Fibroblast of skin of abdomen (primary cell): Measurements from ENCODE around the gene DTX1.
"Not testable (repeated sequence)": the region's sequence is repeated elsewhere in the genome, so short reads cannot be mapped to it uniquely, and the experiment has no call there.

ENCODE experiments used
- DNase-seq: peaks from one replicate; pipeline ENCODE4 v3.0.0-alpha.2; 2013

The DTX1 gene

DNA sequence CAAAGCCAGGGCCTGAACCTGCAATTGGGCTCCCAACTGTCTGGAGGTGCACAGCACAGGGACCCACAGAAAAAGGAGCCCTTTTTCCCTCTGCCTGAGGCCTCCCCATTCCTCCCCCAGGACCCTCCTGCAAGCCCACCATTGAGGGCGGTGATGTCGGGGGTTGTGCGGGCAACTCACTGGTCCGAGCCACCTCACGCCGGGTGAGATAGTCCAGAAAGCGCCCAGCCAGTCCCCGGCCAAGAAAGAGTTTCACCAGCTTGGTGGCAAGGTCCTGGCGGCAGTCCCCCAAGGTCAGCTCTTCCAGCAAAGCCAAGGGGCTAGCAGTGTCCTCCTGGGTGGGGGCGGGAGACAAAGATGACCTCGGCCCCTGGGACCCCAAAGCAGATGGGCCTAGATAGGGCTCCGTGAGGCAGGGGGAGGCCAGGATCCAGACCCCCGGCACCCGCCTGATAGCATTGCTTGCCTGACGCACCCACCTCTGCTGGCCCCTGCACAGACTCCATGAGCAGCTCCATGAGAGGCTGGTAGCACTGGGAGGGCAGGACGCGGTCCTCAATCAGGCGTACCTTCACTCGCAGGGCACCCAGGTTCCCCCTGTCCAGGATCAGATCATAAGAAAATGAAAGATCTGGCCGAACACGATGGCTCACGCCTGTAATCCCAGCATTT is 59.1 kb downstream of the DTX1 start:
- DNase-seq, result no peak

DNA sequence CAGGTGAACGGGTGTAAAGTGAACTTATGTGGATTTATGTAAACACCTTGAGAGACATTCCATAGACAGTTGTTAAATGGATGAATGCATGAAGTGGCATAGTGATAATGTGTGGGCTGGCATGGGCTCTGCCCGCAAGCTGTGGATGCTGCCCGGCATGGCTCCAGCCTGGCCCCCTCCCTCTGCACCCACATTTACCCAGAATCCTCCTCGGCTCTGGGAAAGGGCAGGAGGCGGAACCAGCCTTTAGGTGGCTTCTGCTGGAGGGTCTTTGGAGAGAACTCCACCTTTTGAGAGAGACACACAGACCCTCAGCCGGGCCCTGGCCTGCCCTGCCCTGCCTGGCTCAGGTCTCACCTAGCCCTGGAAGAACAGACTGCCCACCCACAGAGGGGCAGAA is 60.3 kb downstream of the DTX1 start:
- DNase-seq, result no peak

DNA sequence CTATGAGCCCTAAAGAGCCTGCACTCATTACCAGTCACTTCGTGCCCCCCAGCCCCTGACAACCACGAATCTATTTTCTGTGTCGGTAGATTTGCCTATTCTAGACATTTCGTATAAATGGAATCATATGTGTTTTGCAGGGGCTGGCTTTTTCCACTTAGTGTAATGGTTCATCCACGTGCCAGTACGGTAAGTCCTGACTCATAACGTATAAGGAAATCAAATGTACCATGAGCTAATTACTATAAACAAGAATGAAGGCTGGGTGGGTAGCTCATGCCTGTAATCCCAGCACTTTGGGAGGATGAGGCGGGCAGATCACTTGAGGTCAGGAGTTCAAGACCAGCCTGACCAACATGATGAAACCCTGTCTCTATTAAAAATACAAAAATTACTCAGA is 61.2 kb downstream of the DTX1 start:
- not testable (repeated sequence) for DNase-seq

DNA sequence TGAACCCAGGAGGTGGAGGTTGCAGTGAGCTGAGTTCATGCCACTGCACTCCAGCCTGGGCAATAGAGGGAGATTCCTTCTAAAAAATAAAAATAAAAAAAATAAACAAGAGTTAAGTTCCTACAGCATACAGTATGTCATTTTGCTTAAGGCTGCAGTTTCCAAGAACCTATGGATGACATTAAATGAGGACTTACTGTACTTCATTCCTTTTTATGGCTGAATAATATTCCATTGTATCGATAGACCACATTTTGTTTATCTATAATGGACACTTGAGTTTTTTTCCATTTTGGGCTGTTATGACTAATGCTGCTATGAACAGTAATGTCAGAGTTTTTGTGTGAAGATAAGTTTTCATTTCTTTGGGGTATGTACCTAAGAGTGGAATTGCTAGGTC is 61.6 kb downstream of the DTX1 start:
- no peak for DNase-seq

DNA sequence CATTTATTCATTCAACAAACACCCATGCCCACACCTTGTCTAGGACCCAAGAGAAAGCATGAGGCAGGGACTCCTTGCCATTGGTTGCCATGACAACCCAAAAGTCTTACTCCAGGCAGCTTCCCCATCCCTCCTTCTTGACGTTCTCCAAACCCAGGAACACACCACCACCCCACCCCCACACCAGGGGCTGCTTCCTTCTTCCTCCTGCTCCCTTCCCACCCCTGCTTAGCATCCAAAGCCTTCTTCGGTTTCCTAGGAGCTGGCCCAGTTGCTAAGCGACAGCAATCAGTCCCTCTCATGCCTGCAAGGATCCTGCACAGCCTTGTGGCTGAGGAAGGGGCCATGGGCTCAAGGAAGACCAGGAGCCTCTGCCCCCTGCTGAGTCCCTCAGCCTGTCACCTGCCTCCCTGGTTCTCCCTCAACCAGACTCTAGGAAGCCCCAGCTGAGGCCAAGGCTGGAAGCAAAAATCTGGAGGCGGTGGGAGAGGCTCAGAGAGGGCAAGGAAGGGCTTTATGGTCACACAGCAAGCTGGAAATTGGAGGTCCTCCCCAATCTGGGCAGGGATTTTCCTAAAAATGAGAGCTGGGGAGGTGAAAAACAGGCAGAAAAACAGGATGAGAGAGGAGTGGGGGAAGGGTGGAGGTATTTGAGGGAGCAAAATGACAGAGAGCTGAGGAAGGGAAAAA is 63.6 kb downstream of the DTX1 start:
- DNase-seq, result no peak

DNA sequence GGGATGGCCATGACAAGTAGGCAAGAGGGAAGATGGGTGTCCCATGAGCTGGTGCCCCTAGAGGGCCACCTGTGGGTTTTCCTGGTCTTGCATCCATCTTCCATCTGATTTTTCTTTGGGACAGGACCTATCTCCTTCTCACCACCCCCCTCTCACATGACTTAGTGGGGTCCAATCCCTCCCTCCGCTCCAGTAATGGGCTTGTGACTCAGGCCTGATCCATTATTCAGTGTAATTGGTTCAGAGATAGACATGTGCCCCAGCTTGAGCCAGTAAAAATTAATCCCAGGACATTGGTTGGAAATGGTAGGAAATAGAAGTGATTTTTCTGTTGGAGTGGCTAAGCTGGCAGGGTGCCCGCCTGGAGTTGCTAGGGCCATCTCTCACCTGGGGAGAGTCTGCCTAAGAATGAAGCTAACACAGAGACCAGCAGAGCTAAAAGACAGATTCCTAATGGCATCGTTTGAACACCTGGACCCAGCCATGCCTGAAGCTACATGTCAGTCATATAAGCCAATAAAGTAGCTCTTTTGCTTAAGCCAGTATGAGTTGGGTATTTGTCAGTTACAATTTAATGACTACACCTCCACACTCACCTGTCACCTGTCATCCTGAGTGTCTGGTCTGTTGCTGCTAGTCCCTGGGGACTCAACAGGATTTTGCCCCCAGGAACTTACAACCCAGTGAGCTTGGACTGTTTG is 64.3 kb downstream of the DTX1 start:
- no peak for DNase-seq

DNA sequence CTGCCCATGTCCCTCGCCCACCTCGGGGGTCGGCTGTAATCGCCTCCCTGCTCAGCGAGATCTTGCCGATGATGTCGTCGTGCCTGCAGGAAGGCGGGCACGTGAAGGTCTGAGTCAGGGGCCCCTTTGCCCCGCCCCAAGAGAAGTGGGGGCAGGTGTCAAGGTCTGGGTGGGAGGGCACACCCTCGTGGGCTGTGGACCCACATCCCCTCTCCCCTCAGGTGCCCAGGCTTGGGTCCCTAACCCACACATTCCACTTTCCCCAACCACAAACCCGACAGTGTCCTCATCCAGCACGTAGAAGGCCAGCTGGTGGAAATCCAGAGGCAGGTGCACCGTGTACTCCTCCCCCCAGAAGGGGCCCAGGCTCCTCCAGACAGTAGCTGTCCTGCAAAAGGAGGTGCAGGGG is 71.3 kb downstream of the DTX1 start:
- DNase-seq, result no peak

DNA sequence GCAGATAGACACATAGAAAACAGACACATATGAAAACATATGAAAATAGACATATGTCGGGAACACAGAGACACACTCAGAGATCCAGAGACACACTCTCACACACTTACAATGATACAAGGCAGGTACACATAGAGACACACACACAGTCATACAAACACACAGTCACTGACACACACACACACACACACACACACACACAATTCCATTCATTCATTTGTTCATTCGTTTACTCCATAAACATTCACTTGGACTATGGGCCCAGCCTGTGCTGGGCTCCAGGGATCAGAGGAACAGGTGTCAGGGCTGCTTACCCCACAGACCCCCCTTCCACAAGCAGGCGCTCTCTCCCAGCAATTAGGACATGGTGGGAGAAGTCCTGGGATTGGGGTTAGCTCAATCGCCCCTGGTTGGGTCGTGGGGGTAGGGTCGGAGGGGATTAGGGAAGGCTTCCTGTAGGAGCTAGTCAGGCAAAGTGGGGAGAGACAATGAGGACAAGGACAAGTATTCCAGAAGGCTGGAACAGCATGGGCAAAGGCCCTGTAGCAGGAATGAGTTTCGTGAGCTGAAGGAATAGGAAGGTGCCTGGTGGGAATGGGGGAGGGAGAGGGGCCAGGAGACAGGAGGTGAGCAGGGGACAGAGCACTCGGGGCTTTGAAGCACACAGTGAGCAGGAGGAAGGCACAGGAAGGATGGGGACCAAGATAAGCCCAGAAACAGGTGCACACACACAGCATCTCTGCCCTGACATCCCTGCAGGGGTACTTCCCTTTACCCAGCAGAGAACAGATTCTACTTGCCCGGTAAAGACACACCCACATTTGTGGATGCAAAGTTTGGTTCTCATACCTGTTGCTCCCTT is 72.5 kb downstream of the DTX1 start:
- DNase-seq, result no peak

DNA sequence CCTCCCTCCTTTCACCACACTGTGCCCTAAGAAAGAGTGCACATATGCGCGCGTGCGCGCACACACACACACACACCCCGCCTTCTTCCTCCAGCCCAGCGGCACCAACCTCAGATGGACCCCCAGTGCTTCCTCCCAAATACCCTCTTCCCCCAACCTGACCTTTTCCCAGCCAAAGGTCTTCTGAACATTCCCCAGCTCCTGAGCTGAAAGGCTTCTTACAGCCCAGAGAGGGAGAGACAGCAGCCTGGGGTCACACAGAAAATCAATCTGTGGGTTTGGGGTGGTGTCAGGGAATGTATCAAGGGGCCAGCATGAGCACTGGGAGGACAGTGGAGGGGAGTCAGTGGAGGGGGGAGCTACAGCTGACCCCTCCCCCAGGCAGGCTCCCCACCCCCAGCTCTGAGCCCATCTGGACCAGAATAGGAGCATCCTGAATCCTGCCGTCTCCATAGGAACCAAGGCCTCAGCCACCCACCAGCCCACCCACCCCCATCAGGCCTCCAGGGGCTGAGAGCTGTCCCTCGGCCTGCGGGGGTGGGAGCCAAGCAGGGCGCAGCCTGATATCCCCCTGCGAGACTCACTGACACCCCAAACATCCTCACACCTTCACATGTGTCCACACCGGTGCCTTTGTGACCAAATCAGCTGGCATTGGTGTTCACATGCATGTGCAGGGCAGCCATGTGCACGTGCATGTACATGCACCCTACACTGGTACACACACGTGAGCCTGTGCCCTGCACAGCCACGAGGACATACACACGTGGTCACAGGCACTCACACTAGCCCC is 73.3 kb downstream of the DTX1 start:
- no peak for DNase-seq

DNA sequence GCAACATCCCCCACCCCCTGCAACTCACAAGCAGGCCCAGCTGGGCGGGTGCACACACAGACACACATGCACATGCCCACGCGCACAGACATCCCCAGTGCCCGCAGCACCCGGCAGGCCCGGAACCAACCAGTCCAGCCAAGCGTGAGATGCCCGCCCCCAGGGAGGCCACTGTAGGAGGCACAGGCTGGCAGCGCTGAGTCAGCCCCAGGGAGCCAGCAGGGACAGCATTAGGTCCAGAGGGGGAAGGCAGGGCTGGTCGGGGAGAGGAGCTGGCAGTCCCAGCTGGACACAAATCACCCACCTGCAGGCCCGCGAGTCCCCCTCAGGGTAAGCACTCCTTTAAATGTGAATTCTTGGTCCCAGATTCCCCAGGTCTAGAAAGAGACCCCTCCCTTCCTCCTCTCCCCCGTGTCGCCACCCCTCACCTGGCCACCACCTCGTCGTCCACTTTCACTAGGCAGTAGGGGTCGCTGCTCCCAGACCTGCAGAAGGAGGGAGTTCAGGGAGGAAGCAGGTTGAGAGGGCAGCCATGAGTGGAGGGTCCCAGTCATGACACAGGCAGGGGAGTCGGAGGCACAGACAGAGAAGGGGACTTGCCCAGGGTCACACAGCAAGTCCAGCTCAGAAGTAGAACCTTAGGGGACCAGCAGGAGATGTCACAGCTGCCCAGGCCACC is 74.1 kb downstream of the DTX1 start:
- no peak for DNase-seq

DNA sequence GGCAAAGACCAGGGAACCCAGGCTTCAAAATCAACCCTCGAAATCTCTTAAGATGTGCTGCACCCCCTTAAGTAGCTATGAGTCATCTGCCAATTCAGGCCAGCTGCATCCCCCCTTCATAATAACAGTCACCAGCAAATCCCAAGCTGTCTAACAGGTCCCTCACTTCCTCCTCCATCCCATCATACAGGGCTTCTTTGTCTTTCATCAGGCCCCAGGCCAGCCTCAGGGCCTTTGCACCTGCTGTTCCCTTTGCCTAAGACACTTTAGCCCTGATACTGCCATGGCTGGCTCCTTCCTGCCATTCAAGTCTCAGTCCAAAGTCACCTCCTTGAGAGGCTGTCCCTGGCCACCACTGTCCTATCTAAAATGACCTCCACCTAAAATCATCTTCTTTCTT is 75.0 kb downstream of the DTX1 start:
- DNase-seq, result no peak

DNA sequence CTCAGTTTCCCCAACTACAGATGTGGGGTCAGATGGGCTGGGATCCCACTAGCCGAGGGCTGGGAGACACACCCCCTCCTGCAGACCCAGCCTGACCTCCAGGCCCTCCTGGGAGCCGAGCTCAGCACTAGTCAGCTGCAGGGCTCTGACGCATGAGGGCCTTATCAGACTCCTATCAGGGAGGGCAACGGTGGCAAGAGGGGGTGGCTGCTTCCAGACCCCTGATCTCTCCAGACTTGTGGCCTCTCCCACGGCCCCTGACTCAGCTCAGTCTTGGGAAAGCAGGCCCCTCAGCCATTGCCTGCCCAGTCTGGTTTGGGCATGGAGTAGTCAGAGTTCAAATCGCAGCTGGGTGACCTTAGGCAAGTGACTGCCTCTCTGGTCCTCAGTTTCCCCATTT is 76.5 kb downstream of the DTX1 start:
- DNase-seq, result no peak

DNA sequence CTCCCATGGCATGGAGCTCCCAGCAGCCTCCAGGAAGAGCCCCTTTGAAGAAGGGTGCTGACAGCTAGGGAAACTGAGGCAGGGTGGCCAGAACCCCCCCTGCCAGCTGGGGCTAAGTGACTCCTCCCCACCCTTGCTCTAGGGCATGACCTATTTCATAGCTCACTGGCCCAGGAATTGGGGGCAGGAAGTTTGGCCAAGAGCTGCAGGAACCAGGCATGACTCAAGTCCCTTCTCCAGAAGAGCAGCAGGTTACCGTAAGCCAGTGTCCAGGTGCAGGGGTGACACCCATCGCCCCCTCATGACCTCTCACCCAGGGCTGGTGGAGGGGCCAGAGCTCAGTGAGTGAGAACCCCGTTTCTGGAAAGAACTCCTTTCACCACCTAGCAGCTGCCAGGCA is 77.1 kb downstream of the DTX1 start:
- no peak for DNase-seq

DNA sequence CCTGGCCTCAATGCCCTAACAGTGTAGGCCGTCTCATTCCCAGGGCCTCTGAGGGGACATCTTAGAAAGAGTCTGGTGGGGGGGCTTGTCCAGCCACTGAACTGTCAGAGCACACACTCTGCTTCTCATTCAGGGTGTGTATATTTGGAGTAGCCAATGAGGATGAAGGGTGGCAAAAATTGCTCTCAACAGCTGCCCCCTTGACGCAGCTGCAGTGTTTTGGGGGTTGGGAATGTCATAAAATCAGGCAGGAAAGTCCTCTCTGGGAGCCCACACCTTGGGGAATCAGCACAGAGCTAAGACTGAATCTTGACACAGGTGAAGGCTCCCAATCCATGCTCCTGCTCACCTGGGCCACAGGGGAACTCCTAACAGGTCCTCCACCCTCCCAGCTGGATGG is 77.5 kb downstream of the DTX1 start:
- DNase-seq, result no peak

DNA sequence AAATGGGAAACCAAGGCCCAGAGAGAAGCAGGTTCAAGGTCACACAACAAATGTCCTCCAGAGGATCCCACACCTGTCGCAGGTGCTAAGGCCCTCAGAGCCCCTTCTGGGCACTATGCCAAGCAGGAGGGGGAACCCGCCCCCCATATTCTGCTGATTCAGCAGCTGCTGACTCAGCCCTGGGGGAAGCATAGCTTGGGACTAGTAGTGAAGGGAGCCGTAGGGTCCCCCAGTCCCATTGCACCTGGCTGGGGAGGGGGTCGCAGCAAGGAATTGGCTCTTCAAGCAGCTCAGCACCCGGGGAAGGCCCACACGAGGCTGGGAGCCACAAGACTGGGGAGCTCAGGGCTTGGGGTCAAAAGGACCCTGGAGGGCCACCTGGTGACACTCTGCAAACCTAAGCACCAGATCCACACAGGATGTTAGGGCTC is 78.0 kb downstream of the DTX1 start:
- no peak for DNase-seq

DNA sequence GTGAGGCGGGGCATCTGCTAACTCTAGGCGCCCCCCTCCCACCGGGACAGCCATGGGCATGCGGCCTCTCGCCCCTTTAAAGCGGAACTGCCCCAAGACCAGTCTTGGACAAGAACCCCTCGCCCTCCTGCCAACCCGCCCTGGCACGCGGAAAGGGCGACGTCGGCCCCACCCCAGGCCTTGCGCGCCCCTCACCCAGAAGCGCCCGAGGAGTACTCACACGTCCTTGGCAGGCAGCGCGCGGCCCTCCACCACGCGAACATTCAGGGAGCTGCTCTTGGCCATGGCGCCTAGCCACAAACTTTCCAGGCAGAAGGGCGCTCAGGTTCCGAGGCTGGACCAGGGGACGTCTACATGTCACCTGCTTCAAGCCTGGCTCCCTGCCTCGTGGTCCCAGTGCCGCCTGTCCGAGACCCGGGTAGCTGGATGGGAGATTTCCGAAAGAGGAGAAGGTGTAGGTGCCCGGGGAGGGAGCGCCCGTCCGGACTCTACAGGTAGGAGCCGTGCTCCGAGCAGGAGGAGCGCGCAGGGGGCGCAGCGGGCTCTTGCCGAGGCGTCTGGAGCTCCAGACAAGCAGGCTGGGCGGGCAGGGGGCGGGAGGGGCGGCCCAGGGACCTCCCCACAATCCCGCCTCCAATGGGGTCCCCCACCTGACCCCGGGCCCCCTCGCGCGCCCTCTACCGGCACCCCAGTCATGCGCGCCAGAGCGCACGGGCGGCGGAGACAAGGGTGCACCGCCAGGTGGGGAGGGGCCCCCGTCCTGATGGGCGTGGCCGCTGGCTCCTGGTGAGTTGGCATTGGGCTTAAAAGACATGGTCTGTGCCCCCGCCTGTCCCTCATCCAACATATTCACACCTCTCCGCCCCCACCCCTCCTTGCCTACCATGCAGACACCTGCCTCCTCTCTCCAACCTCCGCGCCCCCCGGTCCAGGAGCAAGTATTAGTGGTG is 78.9 kb downstream of the DTX1 start, which contains the start of gene RASAL1:
TSS of gene RASAL1 (minus strand) at position 584 of the 950 bp plus-strand sequence. CDS start at position 285, 299 bp downstream.
- DNase-seq, result no peak

DNA sequence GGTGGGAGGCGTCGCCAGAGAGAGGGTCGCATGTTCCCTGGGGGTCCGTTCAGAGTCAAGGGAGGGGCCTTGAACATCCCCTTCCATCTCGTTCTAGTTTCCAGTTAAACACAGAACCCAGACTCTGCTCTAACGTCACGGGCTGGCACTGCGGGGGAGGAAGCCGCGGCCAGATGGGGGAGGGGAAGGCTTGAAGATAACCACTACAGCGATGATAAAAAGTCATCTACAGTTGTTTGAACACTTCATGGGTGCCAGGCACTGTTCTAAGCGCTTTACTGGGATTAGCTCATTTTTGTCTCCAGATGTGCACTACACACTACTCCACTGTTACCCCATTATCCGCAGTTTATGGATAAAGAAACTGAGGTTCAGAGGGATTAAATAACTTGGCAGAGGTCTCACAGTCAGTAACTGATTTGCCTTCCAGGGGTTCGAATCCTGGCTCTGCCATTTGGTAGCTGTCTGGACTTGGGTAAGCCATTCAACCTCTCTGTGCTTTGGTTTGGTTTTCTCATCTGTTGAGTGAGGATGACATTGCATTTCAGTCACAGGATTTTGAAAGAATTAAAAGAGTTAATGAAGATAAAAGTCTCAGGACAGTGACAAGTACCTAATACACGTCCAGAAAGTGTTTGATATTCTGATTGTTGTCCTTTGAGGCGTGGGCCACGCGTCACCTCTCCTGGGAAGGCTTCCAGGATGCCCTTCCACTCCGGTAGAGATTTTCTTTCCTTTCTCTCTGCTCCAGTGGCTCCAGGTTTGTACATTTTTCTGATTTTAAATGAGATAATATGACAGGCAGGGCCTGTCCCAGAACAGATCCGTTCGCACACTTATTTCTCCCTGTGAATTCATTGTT is 79.8 kb downstream of the DTX1 start:
- DNase-seq, result no peak

DNA sequence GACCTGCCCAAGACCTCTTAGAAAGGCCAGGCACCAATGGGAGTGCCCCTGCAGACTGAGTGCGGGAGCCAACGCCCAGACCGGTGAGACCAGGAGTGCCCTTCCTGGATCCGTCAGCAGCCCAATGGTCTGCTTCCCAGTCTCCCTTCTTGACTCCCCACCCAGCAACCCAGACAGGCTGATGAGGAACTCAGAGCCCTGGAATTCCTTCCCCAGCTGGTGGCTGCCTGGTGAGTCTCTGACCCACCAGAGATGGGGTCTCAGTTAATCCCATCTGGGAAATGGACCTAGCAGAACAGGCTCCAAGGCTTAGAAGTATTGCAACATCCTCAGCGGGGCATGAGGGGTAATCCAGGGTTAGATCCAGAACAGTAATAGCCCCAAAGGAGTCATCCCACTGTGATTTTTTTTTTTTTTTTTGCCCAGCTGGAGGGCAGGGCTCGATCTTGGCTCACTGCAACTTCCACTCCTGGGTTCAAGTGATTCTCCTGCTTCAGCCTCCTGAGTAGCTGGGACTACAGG is 80.5 kb downstream of the DTX1 start:
- no peak for DNase-seq
